Measurements from ENCODE around the gene SPTBN2. TPM values are rescaled to one million over a fixed set of nuclear protein-coding genes. Genes with fewer than 3 reads are reported as not detected.
A peak's percentile ranks its signal among the peaks of the same experiment; 100 is the strongest.

Gene SPTBN2
- total RNA-seq, 1 donor, result under 0.01 TPM

GRCh38 chr11:66696146-66696545 lies 32.9 kb downstream of the SPTBN2 start:
- no peak for TF ChIP-seq CTCF (IDR thresholded peaks at IDR 0.05; ENCODE audit: insufficient read depth, low read depth, low read length)
- DNase-seq (ENCODE audit: low read depth), result no peak
- H3K4me3 ChIP-seq (ENCODE audit: low read depth, low read length), result no peak overlapping the region

- TF ChIP-seq CTCF (IDR thresholded peaks at IDR 0.05; ENCODE audit: insufficient read depth, low read depth, low read length), result peak; percentile 98
- H3K4me3 ChIP-seq (ENCODE audit: low read depth, low read length), result no peak overlapping the region
- DNase-seq (ENCODE audit: low read depth), result peak; percentile 98
These were observed 34.2 kb downstream of the SPTBN2 start for GRCh38 chr11:66694732-66695207.

- no peak for TF ChIP-seq CTCF (IDR thresholded peaks at IDR 0.05; ENCODE audit: insufficient read depth, low read depth, low read length)
- H3K4me3 ChIP-seq (ENCODE audit: low read depth, low read length), result no peak overlapping the region
- no peak for DNase-seq (ENCODE audit: low read depth)
These were observed 35.0 kb downstream of the SPTBN2 start for GRCh38 chr11:66694056-66694410.

- TF ChIP-seq CTCF (IDR thresholded peaks at IDR 0.05; ENCODE audit: insufficient read depth, low read depth, low read length), result no peak
- no peak overlapping the region for H3K4me3 ChIP-seq (ENCODE audit: low read depth, low read length)
- no peak for DNase-seq (ENCODE audit: low read depth)
These were observed 35.5 kb downstream of the SPTBN2 start for GRCh38 chr11:66693356-66694055.

- no peak for DNase-seq (ENCODE audit: low read depth)
- no peak for TF ChIP-seq CTCF (IDR thresholded peaks at IDR 0.05; ENCODE audit: insufficient read depth, low read depth, low read length)
- no peak overlapping the region for H3K4me3 ChIP-seq (ENCODE audit: low read depth, low read length)
These were observed 36.1 kb downstream of the SPTBN2 start for GRCh38 chr11:66692871-66693331.

- DNase-seq (ENCODE audit: low read depth), result no peak
- H3K4me3 ChIP-seq (ENCODE audit: low read depth, low read length), result no peak overlapping the region
- TF ChIP-seq CTCF (IDR thresholded peaks at IDR 0.05; ENCODE audit: insufficient read depth, low read depth, low read length), result no peak
These were observed 36.6 kb downstream of the SPTBN2 start for GRCh38 chr11:66692446-66692845.
